Erythroblast (primary cell): Measurements from ENCODE around the gene CD48.
A peak's percentile ranks its signal among the peaks of the same experiment; 100 is the strongest.

Experiments used
- DNase-seq, 2 experiments: peaks; one replicate each; lab custom pipeline; 2025; lab: John Stamatoyannopoulos, UW
- GATA1 ChIP-seq: IDR thresholded peaks from 2 replicates; pipeline ENCODE4 v1.6.1; 2011; ENCODE audit warnings: low read depth, mild to moderate bottlenecking, control low read depth, low read length, moderate library complexity
- POLR2A ChIP-seq: IDR thresholded peaks from 2 replicates; pipeline ENCODE4 v1.6.1; 2011; ENCODE audit warnings: mild to moderate bottlenecking, low read length

CD48 gene

GRCh38 chr1:160711602-160712311 is at the start of gene CD48:
Gene CD48 (minus strand): TSS chr1:160711822. CDS start chr1:160711763, 59 bp downstream.
- DNase-seq: no peak
- TF ChIP-seq POLR2A: no peak
- TF ChIP-seq GATA1: no peak

- no peak for DNase-seq
- no peak for TF ChIP-seq POLR2A
Measured at GRCh38 chr1:160761046-160761445, 49.4 kb upstream of the CD48 start.

GRCh38 chr1:160759740-160760139 is 48.1 kb upstream of the CD48 start:
- no peak for DNase-seq
- TF ChIP-seq POLR2A (no peak), GATA1 (no peak)

- TF ChIP-seq GATA1 (no peak), POLR2A (no peak)
- DNase-seq: no peak
Measured at GRCh38 chr1:160758521-160758920, 46.9 kb upstream of the CD48 start.

- TF ChIP-seq GATA1 (no peak), POLR2A (no peak)
- DNase-seq: no peak
Measured at GRCh38 chr1:160756849-160757201, 45.2 kb upstream of the CD48 start.

GRCh38 chr1:160755911-160756848 is 44.6 kb upstream of the CD48 start:
- TF ChIP-seq GATA1: no peak
- TF ChIP-seq POLR2A: no peak
- DNase-seq: no peak

GRCh38 chr1:160755461-160755860 is 43.8 kb upstream of the CD48 start:
- no peak for DNase-seq
- TF ChIP-seq GATA1 (no peak), POLR2A (no peak)

GRCh38 chr1:160753594-160753993 is 42.0 kb upstream of the CD48 start:
- no peak for TF ChIP-seq POLR2A
- no peak for TF ChIP-seq GATA1
- no peak for DNase-seq

- no peak for DNase-seq
- TF ChIP-seq GATA1: no peak
- no peak for TF ChIP-seq POLR2A
Measured at GRCh38 chr1:160752924-160753323, 41.3 kb upstream of the CD48 start.

- no peak for DNase-seq
- TF ChIP-seq POLR2A (no peak), GATA1 (no peak)
Measured at GRCh38 chr1:160752406-160752805, 40.8 kb upstream of the CD48 start.

GRCh38 chr1:160750608-160751007 is 39.0 kb upstream of the CD48 start:
- DNase-seq: no peak
- no peak for TF ChIP-seq POLR2A
- no peak for TF ChIP-seq GATA1

- TF ChIP-seq POLR2A: no peak
- no peak for TF ChIP-seq GATA1
Measured at GRCh38 chr1:160748878-160749269, 37.3 kb upstream of the CD48 start.

GRCh38 chr1:160748181-160748877 is 36.7 kb upstream of the CD48 start:
- TF ChIP-seq POLR2A: no peak
- TF ChIP-seq GATA1: no peak
- peak; percentile 19 to 31 for DNase-seq

More at GRCh38 chr1:160748878-160749269, 37.3 kb upstream of the CD48 start:
- no peak for DNase-seq

- TF ChIP-seq POLR2A: no peak
- TF ChIP-seq GATA1: no peak
- no peak for DNase-seq
Measured at GRCh38 chr1:160747717-160748116, 36.1 kb upstream of the CD48 start.

GRCh38 chr1:160746836-160747500 is 35.3 kb upstream of the CD48 start:
- DNase-seq: no peak

More at GRCh38 chr1:160746836-160747500, 35.3 kb upstream of the CD48 start:
- TF ChIP-seq GATA1 (no peak), POLR2A (no peak)
